HK-2 (cell line): ENCODE results near the gene PRAC1.
A peak's percentile ranks its signal among the peaks of the same experiment; 100 is the strongest.
"Not testable (repeated sequence)": the region's sequence is repeated elsewhere in the genome, so short reads cannot be mapped to it uniquely, and the experiment has no call there.

Experiments used
- DNase-seq: peaks from one replicate; pipeline ENCODE4 v3.0.0-alpha.2; 2018; ENCODE audit not compliant: unreplicated experiment

PRAC1 gene

GRCh38 chr17:48726916-48727286 is 4.6 kb upstream of the PRAC1 start:
- DNase-seq = no peak

DNA sequence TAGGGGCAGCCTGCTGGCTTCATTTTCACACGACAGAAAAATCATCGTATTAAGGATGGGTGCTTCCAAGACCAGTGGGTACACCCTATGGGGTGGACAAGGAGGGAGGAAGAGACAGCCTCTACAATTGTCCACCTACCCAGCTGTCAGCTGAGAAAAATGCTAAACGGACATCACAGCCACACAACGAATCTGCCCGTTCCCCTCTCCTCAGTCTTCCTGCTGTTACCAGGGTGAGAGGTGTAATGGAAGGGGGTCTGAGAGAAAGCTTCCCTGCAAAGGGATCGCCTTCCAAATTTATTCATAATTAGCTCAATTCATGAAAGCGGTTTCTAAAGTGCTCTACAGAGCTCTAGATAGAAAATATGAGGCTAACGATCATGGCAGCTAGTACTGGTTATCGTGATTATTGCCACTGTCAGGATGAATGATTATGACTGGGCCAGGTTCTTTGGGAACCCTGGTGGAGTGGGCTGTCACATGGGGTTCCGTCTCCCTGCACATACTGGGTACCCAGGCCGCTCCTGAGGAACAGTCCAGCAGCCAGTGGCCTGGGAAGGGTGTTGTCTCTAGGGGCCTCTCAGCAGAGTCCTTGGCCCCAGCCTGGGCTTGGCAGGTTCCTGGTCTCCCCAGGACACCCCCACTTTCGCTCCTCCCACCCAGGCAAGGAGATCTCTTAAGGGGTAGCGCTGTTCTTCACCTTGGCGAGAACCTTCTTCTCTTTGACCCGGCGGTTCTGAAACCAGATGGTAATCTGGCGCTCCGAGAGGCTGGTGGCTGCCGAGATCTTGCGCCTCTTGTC is 4.0 kb upstream of the PRAC1 start:
- no peak for DNase-seq

DNA sequence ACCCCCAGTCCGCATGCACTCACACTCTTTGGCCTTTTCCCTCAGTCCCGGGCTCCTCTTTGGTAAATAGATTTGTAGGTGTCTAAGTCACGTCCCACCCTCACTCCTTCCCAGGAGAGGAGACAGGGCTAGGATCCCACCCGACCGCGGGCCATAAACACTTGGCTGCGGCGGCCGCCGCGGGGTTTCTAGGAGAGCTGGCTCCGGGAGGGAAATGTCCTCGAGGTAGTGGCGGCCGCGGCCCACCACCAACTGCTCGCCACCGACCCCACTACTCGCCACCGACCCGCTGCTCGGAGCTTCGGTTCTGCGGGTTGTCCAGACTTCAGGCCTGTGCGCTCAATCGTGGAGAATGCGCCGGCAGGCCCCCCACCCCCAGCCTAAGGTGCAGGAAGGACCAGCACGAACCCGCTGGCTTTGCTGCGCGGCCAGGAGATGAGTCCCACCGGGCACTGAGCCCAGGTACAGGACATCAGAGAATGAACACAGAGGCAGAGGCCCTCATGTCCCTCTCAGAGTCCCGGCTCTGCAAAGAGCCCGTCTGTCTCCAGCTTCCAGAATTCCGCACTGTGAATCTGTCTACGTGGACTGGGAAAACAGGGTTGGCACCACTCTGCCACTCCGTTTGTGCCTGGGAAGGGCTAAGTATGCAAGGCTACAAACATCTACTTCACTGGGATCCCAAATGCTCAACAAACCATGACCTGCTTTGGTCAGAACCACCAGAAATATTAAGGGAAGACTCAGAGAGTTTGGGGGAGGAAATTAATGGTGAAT is 3.2 kb upstream of the PRAC1 start:
- no peak for DNase-seq

DNA sequence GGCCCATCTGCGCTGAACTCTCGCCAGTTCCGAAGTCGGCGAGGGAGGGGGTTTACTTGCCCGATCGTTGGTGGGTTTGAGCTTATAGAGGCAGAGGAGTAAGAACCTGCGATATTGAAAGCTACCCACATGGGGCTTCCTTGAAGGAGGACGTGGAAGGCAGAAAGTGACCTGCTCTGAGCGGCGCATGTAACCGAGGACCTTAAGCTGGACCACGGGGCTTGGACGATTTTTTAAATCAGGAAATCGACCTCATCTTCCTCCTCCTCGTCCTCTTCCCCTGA is 2.6 kb upstream of the PRAC1 start:
- no peak for DNase-seq

GRCh38 chr17:48724251-48725003 is 2.1 kb upstream of the PRAC1 start:
- DNase-seq = peak; percentile 81

- DNase-seq = no peak
Measured at GRCh38 chr17:48723423-48724250, 1.3 kb upstream of the PRAC1 start.

DNA sequence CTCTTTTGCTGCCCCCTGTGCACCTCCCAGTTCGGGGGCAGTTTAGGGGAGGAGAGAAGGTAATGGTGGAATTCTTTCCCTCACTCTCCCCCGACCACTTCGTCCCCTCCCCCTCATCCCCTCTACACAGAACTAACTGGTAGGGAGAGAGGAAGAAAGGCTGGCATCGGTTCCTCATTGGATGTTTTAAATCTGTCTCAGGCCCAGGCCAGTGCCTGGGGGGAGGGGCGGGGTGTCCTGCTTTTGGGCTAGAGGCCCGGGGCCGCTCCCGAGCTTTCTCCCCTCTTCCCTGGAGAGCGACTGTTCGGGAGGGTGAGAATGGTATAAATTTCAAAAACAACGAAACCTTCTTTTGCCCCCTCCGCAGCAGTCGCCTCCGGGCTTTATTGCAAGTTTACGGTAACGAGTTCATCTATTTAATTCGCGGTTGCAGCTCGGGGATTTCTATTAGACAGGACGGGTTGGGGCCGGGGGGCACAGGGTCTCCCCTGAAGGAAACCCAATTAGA is 651 bp upstream of the PRAC1 start, which contains the start of gene PRAC2:
PRAC2 (plus strand) TSS at position 271 of the 508 bp plus-strand sequence. CDS start 1,226 bp downstream, outside the sequence.
- no peak for DNase-seq

GRCh38 chr17:48721009-48721402 is 1.3 kb downstream of the PRAC1 start:
- no peak for DNase-seq

- no peak for DNase-seq
Measured at GRCh38 chr17:48720266-48721008, 1.9 kb downstream of the PRAC1 start.

DNA sequence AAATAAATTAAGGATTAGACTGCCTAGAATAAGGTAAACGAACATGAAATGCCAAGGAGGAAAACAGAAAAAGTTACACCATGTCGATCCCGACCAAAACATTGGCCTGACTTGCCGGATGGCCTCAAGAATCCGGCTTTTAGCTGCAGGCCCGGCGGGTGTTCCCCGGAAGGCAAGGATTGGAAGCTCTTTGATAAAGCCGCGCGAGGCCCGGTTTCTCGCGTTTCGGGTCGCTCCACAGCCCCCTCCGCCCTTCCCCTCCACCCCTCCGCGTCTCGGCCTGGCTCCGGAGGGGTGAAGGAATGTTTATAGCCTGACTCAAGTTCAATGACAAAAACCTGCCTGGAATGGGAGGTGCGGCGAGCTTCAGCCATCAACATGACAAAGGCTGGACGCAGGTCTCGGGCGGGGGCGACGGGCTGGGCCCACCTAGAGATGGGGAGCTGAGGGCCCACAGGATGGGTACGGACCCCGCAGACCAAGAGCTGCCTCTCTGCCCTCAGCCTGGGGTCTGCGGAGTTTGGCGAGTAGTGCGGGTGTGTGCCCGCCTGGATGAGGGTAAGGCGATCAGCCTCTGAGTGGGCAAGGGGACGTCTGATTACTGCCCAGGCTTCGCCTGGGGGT is 2.6 kb downstream of the PRAC1 start:
- DNase-seq = no peak

- no peak for DNase-seq
Measured at GRCh38 chr17:48718761-48719641, 3.3 kb downstream of the PRAC1 start.

GRCh38 chr17:48718227-48718760 is 4.0 kb downstream of the PRAC1 start:
- no peak for DNase-seq

- no peak for DNase-seq
Measured at GRCh38 chr17:48717367-48718226, 4.7 kb downstream of the PRAC1 start.

DNA sequence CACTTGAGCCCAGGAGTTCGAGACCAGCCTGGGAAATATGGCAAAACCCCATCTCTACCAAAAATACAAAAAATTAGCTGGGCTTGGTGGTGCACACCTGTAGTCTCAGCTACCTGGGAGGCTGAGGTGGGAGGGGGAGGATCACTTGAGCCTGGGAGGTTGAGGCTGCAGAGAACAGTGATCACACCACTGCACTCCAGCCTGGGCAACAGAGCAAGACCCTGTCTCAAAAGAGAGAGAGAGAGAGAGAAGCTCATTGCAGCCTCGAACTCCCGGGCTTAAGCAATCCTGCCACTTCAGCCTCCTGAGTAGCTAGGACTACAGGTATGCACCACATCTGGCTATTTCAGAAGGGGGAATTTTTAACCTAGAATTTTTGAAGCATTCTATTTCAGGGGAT is 5.8 kb downstream of the PRAC1 start:
- not testable (repeated sequence) for DNase-seq

DNA sequence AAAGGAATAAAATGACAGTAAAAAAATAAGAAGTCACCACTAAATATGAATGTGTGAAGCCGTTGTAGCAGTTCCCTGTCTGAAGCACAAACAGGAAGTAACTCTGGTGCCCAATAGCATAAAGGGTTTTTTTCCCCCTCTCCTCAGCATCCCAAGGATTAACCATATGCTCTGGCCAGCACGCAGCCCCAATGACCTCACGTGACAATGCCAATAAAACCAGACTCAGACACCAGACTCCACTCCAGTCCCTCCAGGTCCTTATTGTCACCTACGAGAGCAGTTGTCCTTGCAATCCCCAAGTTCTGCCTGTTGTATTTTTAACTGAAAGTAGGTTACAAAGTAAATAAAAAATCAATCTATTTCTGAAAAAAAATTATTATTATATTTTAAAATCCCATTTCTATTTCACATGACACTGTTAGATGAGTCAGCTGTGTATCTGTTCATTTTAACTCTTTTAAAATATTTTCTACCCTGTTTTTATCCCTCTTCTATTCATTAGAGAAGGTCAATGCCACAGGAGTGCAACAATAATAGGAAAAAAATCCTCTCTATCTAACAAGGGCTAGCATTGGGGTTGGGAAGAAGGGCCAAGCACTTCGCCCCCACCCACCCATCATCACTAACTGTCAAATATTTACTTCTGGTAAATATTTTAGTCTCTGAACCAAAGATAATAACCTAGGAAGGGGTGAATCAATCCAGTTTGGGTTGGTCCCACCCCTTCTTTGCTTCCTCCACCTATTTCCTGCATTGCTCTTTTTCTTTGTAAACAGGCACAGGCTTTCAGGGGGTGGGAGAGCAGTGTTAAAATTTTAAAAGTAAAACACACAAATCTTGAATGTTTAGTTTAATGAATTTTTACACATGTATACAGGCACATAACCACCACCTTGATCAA is 6.6 kb downstream of the PRAC1 start:
- no peak for DNase-seq

GRCh38 chr17:48711128-48711527 is 11.2 kb downstream of the PRAC1 start:
- no peak for DNase-seq
